GM13977 (cell line): ENCODE measurements around the gene LDLRAD3.

Source experiments
- DNase-seq: peaks from one replicate; pipeline ENCODE4 v3.0.0; 2012; ENCODE audit warnings: low spot score
- CTCF ChIP-seq: IDR thresholded peaks from 2 replicates; pipeline ENCODE4 v1.5.1; 2012; ENCODE audit warnings: mild to moderate bottlenecking, control low read depth; ENCODE audit not compliant: insufficient read depth; ENCODE audit errors: extremely low read depth, missing control alignments
- in situ Hi-C: fragments of 300-500 bp; cut with MboI; formaldehyde crosslinking; loops from one replicate; pipeline ENCODE4 v1.12.0; 2022; ENCODE audit warnings: low sequenced_read_pairs, low pct_unique_long_range_greater_than_20kb, mixed read lengths, inconsistent platforms; ENCODE audit not compliant: unreplicated experiment

The LDLRAD3 gene

GRCh38 chr11:35927104-35927503 is 16.8 kb upstream of the LDLRAD3 start:
- DNase-seq, result no peak
- no peak for TF ChIP-seq CTCF
- in situ Hi-C loops, result no loop called here

- in situ Hi-C loops, result no loop called here
Observed at GRCh38 chr11:35927682-35928081, 16.2 kb upstream of the LDLRAD3 start.

GRCh38 chr11:35928688-35929395 is 15.0 kb upstream of the LDLRAD3 start:
- no peak for TF ChIP-seq CTCF
- no peak for DNase-seq
- in situ Hi-C loops, result no loop called here

More at GRCh38 chr11:35927682-35928081, 16.2 kb upstream of the LDLRAD3 start:
- no peak for TF ChIP-seq CTCF
- no peak for DNase-seq

- in situ Hi-C loops, result no loop called here
- no peak for DNase-seq
- TF ChIP-seq CTCF, result no peak
Observed at GRCh38 chr11:35930466-35930865, 13.4 kb upstream of the LDLRAD3 start.

GRCh38 chr11:35932121-35932520 is 11.7 kb upstream of the LDLRAD3 start:
- no peak for DNase-seq
- in situ Hi-C loops, result no loop called here
- TF ChIP-seq CTCF, result no peak

- no peak for TF ChIP-seq CTCF
- in situ Hi-C loops, result no loop called here
Observed at GRCh38 chr11:35932681-35933319, 11.1 kb upstream of the LDLRAD3 start.

More at GRCh38 chr11:35932681-35933319, 11.1 kb upstream of the LDLRAD3 start:
- DNase-seq, result no peak
